GM19395 (cell line): ENCODE results near the gene OR11A1.
"Not testable (repeated sequence)": the region's sequence is repeated elsewhere in the genome, so short reads cannot be mapped to it uniquely, and the experiment has no call there.

ENCODE experiments used
- ATAC-seq: cut with Tn5 transposase; IDR thresholded peaks from one replicate; pipeline ENCODE4 v1.9.1; 2021; ENCODE audit warnings: mild to moderate bottlenecking, moderate library complexity; ENCODE audit not compliant: unreplicated experiment

The OR11A1 gene

DNA sequence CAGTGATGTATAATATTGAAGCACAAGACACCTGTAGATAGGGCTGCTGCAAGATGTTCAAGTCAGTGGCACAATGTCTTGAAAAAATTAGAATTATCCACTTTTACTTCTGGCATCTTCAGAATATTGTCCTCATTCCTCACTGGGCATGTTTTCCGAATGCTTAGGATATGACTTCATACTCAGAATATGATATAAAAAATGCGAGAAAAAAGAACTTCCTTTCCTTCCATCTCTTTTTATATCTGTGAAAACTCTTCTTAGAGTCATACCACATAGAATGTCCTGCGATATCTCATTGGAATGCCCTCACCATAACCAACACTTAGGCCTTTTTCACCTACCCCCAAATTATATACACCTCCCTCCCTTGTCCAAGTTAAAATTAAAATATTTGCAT, 26.3 kb upstream of the OR11A1 start:
- no peak for ATAC-seq

DNA sequence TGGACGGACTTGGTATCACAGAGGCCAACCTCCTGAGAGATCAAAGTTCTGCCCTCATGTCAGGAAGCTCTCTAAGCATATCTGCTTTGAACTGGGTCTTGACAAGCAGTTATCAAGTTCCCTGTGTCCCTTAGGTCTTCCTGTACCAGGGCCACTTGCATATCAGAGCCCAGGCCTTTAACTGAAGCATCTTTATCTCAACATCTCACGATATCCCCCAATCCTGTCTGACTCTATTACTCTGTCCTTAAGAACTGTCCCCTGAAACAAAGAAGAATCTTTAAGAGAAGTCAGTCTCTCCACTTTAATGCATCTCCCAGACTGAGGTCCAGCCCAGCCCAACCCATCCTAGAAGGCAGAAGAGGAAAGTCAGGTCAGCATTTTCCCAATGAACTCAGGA, 22.7 kb upstream of the OR11A1 start:
- no peak for ATAC-seq

DNA sequence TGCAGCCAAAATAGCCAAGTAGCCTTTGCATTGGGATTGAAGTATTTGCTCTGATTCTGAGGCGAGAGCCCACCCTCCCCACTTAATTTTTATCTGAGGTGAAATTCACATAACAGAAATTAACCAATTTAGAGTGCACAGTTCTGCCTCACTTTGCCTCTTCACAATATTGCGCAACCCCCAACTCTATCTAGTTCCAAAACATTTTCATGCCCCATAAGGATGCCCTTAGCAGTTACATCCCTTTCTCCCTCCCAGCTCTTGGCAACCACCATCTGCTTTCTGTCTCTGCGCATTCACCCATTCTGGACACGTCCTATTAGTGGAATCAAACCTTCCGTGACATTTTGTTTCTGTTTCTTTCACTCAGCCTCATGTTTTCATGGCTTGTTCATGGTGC, 21.9 kb upstream of the OR11A1 start:
- ATAC-seq, result no peak

DNA sequence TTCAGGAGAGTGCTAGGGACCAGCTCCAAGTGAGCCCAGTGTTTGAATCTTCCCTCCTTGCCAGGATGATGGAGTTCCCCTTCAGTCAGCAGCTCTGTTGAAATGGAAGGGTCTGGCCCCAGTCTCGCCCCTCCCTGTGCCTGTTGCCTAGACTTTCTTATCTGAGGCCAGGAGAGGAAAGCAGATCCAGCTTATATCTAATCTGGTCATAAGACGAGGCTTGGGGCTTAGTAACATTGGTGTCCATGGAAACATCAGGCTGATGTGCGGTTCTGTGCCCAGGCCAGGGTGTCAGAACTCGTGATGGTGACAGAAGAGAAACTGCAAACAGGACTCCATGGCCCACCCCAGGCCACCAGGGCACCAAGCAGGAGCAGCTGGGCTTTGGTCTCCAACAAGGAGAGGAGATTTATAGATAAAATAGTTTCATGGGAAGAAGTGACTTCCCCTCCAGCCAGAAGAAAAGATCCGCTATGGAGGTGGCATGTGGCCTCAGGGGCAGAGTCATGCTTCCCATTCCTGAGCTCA, 21.1 kb upstream of the OR11A1 start:
- ATAC-seq, result no peak

DNA sequence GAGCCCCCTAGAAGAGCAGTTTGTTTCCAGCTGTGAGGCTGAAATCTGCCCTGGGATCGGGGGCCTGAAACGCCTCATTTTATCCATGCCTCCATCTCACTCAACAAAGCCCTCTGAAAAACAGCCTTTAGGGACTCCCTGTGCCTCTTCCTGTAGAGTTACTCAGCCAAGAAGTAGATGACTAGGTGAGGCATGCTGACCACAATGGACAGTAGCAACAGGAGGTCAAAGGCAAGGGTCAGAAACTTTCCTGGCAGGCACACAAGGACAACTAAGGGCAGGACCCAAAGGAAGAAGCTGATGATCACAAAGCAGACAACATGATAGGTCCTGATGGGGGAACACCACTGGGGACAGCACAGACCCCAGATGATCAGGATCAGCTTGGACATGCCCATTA, 18.1 kb upstream of the OR11A1 start:
- ATAC-seq, result no peak

DNA sequence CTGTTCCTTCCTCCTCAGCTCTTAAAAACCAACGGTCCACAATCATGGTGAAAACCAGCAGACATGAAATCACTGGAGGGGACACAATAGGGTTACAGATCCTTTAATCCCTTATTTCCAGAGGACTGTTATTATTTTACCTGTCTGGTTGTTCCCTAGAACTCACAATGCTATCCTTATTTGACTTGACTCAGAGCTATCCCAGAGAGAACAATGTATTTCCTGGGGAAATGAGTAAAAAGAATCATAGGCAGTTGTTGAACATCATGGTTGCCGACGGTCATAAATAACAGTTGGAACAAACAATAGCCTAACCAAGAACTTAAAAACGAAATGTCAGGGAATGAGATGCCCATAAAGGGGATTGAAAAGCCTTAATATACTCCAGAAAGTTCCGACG, 9.4 kb upstream of the OR11A1 start:
- ATAC-seq, result no peak

DNA sequence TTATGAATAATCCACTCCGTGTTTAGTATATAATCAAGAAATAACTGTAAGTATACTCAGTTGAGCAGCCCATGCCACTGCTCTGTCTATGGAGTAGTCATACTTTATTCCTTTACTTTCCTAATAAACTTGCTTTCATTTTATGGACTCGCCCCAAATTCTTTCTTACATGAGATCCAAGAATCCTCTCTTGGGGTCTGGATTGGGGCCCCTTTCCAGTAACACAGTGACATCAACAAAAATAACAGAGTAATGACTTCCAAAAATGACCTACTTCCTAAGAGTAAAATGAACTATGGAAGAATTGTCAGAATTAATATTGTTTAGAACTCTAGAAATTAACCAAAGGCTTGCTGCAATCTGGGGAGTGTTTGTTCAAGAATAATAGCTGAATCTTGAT, 8.9 kb upstream of the OR11A1 start:
- ATAC-seq, result no peak

DNA sequence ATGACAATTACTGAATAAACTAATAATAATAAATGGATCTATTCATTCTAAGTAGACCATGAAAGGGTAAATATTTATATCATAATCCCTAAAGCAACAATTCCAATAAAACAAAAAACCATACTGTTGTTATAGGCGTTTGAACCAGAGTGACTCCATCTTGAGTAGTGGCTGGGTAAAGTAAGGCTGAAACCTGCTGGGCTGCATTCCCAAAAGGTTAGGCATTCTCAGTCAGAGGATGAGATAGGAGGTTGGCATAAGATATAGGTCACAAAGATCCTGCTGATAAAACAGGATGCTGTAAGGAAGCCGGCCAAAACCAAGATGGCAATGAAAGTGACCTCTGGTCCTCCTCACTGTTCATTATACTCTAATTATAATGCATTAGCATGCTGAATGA, 8.4 kb upstream of the OR11A1 start:
- ATAC-seq, result no peak

DNA sequence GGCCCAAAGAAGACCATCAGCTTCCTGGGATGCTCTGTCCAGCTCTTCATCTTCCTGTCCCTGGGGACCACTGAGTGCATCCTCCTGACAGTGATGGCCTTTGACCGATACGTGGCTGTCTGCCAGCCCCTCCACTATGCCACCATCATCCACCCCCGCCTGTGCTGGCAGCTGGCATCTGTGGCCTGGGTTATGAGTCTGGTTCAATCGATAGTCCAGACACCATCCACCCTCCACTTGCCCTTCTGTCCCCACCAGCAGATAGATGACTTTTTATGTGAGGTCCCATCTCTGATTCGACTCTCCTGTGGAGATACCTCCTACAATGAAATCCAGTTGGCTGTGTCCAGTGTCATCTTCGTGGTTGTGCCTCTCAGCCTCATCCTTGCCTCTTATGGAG, 5.2 kb upstream of the OR11A1 start:
- no peak for ATAC-seq

DNA sequence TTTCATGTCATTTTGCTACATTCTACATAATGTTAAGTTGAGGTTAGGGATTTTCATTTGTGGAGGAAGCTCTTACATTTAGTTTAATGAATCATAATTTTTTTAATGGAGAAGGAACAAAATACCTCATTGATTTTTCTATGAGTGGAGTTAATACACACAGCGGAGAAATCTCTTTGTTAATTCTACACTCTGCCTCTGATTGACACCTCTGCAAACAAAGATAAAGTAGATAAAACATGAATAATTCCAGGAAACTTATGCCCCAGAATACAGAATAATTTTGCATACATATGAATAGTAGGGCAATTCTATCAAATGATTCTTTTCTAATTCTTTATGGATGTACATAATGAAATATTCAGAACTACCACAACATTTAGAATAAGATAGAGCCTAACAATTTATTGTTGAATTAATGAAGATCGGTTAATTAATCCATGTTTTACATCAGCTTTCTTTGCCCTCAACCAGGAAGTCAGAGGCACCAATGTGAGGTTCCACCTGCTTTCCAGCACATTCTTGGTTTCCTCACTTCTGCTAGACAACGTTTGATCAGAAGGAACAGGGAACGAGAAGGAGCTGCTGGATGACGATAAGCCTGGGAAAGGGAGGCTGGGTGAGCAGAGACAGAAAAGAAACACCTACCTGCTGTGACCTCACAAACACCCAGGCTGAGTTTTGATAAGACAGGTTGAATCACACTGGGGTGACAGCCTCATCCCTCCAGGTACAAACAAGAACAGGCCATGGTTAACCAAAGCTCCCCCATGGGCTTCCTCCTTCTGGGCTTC, 4.3 kb upstream of the OR11A1 start:
- no peak for ATAC-seq

DNA sequence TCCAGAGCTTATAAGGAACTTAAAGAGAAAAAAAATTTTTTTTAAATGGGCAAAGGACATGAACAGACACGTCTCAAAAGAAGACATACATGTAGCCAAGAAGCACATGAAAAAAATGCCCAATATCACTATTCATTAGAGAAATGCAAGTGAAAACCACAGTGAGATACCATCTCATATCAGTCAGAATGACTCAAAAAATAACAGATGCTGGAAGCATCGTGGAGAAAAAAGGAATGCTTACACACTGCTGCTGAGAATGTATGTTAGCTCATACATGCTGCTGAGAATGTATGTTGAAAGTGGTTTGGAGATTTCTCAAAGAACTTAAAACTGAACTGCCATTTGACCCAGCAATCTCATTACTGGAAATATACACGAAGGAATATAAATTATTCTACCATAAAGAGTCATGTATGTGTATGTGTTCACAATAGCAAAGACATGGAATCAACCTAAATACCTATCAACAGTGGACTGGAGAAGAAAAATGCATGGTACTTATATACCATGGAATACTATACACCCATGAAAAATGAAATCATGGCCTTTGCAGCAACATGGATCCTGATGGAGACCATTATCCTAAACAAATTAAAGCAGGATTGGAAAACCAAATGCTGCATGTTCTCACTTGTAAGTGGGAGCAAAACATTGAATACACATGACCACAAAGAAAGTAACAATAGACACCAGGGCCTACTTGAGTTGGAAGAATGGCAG, 5.2 kb downstream of the OR11A1 start:
- no peak for ATAC-seq

DNA sequence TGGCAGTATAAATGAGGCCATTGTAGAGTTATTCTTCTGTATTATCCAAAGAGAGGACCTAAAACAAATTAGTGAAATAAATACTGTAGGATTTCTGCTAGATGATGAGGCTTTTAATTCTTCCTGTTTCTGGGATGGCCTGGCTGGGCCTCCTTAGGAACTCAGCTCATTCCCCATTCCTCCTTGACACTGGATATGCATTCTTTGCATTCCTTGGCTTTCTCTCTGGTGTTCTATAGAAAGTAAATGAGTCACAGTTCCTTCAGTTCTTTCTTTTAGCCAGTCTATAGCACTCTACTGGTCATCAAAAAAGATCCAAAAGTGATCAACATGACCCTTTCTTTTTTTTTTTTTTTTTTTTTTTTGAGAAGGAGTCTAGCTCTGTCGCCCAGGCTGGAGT, 9.2 kb downstream of the OR11A1 start:
- no peak for ATAC-seq

DNA sequence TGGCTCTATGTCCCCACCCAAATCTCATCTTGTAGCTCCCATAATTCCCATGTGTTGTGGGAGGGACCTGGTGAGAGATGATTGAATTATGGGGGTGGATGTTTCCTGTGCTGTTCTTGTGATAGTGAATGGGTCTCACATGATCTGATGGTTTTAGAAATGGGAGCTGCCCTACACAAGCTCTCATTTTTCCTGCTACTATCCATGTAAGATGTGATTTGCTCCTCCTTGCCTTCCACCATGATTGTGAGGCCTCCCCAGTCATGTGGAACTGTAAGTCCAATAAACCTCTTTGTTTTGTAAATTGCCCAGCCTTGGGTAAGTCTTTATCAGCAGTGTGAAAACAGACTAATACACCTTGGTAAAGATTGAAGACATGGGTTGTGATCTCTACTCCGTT, 12.8 kb downstream of the OR11A1 start:
- not testable (repeated sequence) for ATAC-seq

DNA sequence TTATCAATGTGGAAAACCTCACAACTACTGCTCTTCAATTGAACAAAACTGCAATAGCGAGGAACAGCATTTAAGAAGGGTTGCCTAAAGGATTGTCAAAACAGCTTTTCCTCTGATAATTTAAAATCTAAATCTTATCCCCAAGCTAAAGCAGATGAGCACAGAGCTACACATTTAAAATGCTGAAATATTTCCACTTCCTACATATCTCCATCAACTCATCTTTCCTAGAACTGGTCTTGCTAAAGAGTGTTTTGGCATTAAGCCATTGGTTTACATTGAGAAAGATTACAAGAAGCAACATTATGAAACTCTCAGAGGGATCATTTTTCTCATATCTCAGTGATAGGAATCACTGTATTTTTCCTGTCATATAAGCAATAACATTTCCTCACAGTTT, 14.2 kb downstream of the OR11A1 start:
- no peak for ATAC-seq

DNA sequence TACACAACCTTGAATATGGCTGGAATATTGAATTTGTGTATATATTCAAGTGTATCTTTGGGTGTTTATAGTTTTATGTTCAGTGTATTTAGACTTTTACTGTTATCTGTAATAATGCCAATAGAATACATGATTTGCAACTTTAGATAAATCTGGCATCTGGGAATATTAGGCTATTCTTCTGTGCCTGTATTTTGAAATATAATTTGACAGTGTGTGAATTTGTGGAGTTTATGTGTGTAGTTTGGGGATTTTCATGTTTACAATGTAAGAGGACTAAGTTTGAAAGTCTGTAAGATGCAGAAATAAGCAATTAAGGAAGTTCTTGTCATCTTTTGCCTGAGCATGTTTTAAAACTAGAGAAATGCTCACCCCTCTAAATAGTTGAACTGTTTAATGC, 17.9 kb downstream of the OR11A1 start, which contains the start of gene OR10C1:
Gene OR10C1 (plus strand): TSS at position 301 of the 400 bp plus-strand sequence. CDS start 710 bp downstream, outside the sequence.
- no peak for ATAC-seq

DNA sequence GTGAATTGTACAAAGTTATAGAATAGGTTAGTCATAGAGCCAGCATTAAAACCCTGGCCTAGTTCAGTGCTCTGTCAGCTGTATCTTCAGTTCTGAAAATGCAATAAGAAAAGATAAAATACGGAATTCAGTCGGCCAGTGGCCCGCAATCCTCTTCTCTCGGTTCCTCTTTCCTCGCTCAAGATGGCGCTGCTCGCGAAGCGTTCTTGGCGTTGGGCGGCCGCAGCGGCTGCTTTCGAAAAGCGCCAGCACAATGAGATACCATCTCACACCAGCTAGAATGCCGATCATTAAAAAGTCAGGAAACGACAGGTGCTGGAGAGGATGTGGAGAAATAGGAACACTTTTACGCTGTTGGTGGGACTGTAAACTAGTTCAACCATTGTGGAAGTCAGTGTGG, 20.1 kb downstream of the OR11A1 start:
- not testable (repeated sequence) for ATAC-seq

DNA sequence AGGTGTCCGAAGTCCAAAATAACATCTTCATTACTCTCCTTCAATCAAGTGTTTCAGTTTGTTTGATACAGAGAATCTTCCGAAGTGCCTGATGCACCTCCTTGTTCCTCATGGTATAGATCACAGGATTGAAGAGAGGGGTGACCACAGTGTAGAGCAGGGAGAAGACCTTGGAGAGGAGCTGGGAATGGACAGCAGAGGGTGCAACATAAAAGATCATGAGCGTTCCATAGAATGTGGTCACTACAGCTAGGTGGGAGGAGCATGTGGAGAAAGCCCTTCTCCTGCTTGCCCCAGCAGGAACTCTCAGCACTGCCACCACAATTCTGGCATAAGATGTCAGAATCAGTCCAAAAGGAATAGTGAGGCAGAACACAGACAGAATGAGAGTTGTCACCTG, 30.2 kb downstream of the OR11A1 start:
- ATAC-seq, result no peak

DNA sequence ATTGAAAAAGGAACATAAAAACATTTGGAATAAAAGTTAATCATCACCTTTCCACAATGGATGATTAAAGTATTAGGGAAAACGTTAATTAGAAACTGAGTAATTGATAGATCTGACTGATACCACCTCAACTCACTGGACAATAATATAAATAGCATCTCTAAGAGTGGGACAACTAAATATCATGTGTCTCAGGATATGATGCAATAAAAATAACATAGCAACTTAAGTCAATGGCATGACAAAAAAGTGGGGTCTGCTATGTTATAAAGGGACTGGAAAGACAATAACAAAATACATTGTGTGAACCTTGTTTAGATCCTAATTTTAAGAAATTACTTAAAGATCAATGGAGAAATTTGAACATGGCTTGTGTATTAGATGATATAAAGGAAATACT, 31.8 kb downstream of the OR11A1 start:
- no peak for ATAC-seq

DNA sequence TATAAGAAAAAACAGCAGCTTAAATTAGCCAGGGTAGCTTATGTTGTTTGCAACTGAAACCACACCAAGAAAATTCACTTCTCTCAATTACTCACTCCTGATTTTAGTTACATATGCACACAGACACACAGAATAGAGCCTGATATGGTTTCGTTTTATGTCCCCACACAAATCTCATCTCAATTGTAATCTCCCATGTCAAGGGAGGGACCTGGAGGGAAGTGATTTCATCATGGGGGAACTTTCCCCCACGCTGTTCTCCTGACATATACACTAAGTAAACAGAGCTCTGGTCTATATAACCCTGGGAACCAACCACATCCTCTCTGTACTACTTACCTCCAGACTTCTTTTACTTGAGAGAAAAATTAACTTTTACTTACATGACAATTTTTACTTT, 32.3 kb downstream of the OR11A1 start:
- ATAC-seq, result no peak

DNA sequence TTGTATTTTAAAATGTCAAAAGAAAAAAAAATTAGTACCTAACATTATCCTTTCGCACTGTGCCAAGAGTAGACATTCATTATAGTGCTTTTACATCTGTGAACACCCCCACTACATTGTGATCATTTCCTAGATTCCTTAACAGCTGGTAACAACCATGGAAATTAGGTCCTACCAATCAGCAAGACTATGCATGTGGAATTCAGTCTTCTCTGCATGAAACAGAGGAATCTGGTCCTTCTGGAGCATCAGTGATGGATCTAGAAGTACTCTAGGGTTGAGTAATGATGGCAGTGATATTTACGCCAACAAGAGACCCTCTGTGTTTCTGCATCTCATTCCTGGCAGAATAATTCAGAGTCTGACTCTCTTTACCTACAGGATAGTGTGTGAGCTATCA, 32.7 kb downstream of the OR11A1 start:
- no peak for ATAC-seq

DNA sequence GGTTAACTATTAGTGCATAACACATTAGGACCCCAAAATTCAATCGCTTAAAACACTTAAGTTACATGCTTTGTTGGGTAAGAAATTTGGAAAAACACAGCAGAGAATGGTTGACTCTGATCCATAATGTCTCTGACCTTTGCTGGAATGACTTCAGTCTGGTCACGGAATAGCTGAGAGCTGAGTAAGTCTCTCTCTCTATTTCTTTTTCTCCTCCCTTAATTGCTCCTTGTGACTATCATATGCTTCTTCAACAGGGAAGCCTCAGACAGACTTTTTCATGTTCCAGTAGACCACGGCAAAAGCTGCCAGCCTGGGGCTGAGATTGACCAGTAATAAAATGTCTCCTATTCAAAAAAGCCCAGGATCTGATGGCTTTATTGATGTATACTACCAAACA, 37.4 kb downstream of the OR11A1 start:
- no peak for ATAC-seq

DNA sequence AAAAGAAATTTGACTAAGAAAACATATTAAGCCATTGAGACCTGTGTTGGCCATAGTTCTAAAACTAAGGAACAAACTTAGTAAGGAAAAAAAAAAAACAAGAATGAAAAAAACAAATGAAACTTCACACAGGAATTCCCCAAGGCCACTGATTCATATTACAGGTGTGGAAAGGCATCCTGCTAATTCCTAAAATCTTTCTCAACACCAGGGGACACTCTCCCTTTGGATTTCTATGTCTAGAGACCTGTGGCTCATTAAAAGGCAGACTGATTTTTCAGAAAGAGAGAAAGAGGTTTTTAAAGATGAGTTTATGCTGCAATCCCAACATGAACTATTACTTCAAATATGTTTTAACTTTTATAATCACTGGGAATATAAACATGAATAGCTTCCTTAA, 42.3 kb downstream of the OR11A1 start, which contains the start of gene OR12D1:
Gene OR12D1 (plus strand): TSS at position 341 of the 400 bp plus-strand sequence.
- no peak for ATAC-seq
